Omental fat pad (tissue), 4 donors: Measurements from ENCODE around the gene FAM50A. TPM values are rescaled to one million over a fixed set of nuclear protein-coding genes. Genes with fewer than 3 reads are reported as not detected.

Source experiments
- ATAC-seq: fragments of 150-250 bp; one replicate; pipeline ENCODE4 v1.9.1; 2016; ENCODE audit warnings: mild to moderate bottlenecking, moderate library complexity; ENCODE audit not compliant: low FRiP score
- DNase-seq: peaks from one replicate; pipeline ENCODE4 v3.0.0-alpha.2; 2019; ENCODE audit warnings: low spot score
- total RNA-seq, 4 donors: library from RNA; depleted of rRNA; stranded (reverse); fragments of >200 nt; gene quantifications; one replicate each; pipeline ENCODE4 v1.1.0, GENCODE V29; 2016
- TF ChIP-seq, protein P1 (sequence below), 3 donors: fragments of 450-650 bp; IDR thresholded peaks; one replicate each; pipeline ENCODE4 v1.5.1; 2016 to 2017; ENCODE audit warnings: antibody characterized with exemption in 3 of 3, mild to moderate bottlenecking in 3 of 3, moderate library complexity in 2 of 3

Gene FAM50A
- total RNA-seq, 4 donors from 2014 or later: 49.2 to 83.2 (median 74.9) TPM

DNA sequence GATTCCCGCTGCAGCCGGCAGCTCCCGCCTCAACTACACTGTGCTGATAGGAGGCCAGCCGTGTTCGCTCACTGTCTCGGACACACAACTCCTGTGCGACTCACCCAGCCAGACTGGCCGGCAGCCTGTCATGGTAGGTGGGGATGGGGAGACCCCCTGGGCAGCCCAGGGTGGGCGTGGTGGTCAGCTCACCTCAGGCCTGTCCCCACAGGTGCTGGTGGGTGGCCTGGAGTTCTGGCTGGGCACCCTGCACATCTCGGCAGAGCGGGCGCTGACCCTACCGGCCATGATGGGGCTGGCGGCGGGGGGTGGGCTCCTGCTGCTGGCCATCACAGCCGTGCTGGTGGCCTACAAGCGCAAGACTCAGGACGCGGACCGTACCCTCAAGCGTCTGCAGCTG lies 23.6 kb downstream of the FAM50A start:
- ATAC-seq: no peak
- TF ChIP-seq, protein P1, sequence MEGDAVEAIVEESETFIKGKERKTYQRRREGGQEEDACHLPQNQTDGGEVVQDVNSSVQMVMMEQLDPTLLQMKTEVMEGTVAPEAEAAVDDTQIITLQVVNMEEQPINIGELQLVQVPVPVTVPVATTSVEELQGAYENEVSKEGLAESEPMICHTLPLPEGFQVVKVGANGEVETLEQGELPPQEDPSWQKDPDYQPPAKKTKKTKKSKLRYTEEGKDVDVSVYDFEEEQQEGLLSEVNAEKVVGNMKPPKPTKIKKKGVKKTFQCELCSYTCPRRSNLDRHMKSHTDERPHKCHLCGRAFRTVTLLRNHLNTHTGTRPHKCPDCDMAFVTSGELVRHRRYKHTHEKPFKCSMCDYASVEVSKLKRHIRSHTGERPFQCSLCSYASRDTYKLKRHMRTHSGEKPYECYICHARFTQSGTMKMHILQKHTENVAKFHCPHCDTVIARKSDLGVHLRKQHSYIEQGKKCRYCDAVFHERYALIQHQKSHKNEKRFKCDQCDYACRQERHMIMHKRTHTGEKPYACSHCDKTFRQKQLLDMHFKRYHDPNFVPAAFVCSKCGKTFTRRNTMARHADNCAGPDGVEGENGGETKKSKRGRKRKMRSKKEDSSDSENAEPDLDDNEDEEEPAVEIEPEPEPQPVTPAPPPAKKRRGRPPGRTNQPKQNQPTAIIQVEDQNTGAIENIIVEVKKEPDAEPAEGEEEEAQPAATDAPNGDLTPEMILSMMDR (IDR thresholded peaks at IDR 0.05): no peak
- no peak for DNase-seq

DNA sequence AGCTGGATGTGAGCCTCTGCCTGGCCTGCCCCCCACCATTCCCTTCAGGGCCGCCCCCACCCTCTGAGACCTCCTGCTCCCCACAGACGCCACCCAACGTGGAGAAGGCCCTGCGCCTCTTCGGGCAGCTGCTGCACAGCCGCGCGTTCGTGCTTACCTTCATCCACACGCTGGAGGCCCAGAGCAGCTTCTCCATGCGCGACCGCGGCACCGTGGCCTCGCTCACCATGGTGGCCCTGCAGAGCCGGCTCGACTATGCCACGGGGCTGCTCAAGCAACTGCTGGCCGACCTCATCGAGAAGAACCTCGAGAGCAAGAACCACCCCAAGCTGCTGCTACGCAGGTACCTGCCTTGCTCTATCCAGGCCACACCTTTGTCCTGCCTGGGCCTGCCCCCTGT lies 24.3 kb downstream of the FAM50A start:
- DNase-seq (no peak), ATAC-seq (no peak)
- TF ChIP-seq, protein P1 (IDR thresholded peaks at IDR 0.05): no peak

DNA sequence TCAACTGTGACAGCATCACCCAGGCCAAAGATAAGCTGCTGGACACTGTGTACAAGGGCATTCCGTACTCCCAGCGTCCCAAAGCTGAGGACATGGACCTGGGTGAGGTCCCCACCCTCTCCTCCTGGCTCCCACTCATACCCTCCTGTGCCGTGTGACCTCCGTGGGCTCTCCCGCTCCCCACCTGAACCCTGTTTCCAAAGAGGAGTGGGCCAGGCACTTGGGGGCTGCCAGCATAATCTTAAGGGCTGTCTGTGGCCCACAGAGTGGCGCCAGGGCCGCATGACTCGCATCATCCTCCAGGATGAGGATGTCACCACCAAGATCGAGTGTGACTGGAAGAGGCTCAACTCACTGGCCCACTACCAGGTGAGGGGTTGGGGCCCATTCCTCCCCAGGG lies 25.2 kb downstream of the FAM50A start:
- ATAC-seq (no peak), DNase-seq (no peak)
- TF ChIP-seq, protein P1 (IDR thresholded peaks at IDR 0.05): no peak

DNA sequence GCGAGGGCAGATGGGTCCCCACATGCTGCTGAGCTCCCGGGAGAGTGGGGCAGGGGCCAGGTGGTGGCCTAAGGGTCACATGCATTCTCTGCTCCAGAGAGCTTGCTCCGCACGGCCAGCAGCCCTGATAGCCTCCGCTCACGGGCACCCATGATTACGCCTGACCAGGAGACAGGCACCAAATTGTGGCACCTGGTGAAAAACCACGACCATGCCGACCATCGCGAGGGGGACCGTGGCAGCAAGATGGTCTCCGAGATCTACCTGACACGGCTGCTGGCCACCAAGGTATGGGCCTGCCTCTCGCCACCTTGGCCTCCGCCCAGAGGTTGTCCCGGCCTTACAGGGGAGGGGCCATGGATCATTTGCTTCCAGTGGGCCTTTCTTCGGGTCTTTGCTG lies 25.9 kb downstream of the FAM50A start:
- DNase-seq (no peak), ATAC-seq (no peak)
- TF ChIP-seq, protein P1 (IDR thresholded peaks at IDR 0.05): no peak

DNA sequence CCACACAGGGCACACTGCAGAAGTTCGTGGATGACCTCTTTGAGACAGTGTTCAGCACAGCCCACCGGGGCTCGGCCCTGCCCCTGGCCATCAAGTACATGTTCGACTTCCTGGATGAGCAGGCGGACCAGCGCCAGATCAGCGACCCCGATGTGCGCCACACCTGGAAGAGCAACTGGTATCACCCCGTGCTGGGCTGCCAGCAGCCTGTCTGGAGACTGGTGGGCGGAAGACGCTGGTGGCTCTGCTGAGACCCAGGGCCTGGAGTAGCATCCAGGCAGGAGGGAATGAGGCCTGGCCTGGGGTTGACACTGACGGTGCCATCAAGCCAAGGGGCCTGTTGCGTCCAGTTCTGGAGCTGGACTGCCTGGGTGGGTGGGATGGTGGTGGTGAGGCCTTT lies 26.5 kb downstream of the FAM50A start:
- TF ChIP-seq, protein P1 (IDR thresholded peaks at IDR 0.05): no peak
- DNase-seq (no peak), ATAC-seq (no peak)

DNA sequence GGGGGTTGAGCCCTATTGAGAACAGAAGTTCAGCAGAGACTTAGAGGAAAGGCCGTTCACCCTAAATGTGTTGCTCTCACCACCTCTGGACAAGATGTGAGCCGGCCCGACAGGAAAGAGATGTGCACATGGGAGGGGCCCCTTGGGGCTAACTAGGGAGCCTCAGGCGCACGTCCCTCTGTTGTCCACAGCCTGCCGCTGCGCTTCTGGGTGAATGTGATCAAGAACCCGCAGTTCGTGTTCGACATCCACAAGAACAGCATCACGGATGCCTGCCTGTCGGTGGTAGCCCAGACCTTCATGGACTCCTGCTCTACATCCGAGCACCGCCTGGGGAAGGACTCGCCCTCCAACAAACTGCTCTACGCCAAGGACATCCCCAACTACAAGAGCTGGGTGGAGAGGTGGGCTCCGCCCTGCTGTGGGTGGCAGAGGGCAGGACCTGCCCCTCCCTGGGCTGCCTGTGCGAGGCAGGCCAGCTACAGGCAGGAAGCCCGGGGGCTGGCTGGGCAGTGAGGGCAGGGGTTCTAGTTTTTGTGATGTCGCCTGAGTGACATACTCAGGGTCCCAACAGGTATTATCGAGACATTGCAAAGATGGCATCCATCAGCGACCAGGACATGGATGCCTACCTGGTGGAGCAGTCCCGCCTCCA lies 27.1 kb downstream of the FAM50A start:
- no peak for ATAC-seq
- TF ChIP-seq, protein P1 (IDR thresholded peaks at IDR 0.05): no peak
- no peak for DNase-seq
